Measurements from ENCODE around the gene DCST1.
A peak's percentile ranks its signal among the peaks of the same experiment; 100 is the strongest.

DCST1 gene

DNA sequence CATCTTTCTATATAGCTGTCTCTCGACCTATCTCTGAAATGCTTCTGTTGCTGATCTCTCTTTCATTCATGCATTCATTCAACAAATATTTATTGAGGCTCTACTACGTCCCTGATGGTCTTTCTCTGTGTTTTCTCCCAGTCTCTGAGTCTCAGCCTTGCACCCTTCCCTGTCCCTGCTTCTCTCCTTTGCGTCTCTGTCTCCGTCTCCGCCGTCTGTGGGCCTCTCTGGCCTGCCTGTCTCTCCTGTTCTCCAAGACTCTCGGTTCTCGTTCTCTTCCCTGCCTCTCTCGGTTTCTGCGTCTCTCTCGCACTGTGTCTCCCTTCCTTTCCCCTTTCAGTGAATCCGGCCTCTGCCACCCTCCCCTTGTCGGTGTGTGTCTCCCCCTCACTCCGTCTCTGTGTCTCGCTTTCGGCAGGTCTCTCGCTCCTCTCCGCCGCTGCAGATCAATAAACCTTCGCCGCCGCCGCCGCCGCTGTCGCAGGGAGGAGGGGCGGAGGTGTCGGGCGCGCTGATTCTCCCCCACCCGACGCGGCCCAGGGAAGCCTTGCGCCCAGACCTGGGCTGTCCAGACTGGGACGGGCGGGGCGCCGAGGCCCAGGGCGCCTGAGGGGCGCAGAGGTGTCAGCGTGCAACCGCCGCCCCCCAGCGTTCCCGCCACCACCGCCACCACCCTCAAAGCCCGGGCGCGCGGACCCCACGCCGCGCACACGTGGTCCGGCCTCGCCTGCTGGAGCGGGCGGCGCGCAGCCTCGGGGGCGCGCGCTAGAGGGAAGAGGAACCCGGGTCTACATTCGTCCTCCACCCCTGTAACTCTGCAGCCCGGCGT is 48.1 kb downstream of the DCST1 start:
- H3K27ac ChIP-seq (ENCODE audit: low read length): no peak overlapping the region
- H3K27me3 ChIP-seq (ENCODE audit: low read depth, low read length): peaks cover 54% of the 10 kb centered on the region
- H3K9me3 ChIP-seq (ENCODE audit: control insufficient read depth in 1 of 2, low read length in 2 of 2): no peaks in the 10 kb centered on the region
- H3K4me3 ChIP-seq (ENCODE audit: low read depth in 1 of 2, low read length in 2 of 2): peak overlapping the region in 1 of 2 donors; percentile 42
- H3K36me3 ChIP-seq (ENCODE audit: control insufficient read depth in 1 of 2, insufficient read depth in 2 of 2, low read length in 2 of 2): no peaks in the 10 kb centered on the region
- H3K4me1 ChIP-seq (ENCODE audit: control insufficient read depth in 1 of 2, insufficient read depth in 2 of 2, low read length in 2 of 2): peaks cover 8 to 54% of the 10 kb centered on the region in 2 donors

DNA sequence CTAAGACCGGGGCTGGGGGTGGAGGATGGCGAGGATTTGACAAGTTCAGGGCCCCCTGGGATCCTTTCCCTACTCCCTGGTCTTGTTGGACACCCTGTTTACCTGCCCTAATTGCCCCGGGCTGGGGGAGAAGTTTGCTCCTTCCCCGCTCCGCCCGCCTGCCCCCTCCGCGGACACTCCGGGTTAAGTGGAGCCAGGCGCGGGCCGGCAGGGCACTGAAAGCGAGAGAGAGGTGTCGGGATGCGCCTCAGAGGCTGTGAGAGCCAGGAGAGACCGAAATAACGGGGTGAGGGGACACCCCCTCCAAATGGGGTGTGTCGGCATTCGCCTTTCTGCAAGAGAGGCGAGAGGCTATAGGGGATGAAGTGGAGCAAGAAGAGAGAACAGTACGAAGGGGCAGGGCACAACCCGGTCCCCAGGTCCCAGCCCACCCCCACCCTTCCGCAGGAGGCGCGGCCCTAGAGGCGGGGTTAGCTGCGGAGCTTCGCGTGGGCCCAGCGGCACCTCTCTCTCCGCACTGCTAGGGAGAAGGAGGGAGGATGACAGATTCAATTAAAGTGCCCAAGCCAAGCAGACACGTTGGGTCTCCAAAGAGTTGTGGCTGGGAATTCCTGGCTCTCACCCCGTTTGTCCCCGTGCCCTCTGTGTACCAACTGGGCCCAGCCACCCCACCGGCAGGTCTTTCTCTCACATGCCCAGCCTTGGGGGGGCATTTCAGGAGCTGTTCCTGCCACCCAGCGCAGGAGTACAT is 48.9 kb downstream of the DCST1 start:
- Histone ChIP-seq H3K27me3 (ENCODE audit: low read depth, low read length) (peaks cover 54% of the 10 kb centered on the region), H3K36me3 (ENCODE audit: control insufficient read depth in 1 of 2, insufficient read depth in 2 of 2, low read length in 2 of 2) (no peaks in the 10 kb centered on the region), H3K9me3 (ENCODE audit: control insufficient read depth in 1 of 2, low read length in 2 of 2) (no peaks in the 10 kb centered on the region), H3K4me3 (ENCODE audit: low read depth in 1 of 2, low read length in 2 of 2) (peak overlapping the region in 1 of 2 donors; percentile 42), H3K4me1 (ENCODE audit: control insufficient read depth in 1 of 2, insufficient read depth in 2 of 2, low read length in 2 of 2) (peaks cover 8 to 54% of the 10 kb centered on the region in 2 donors), H3K27ac (ENCODE audit: low read length) (no peak overlapping the region)

DNA sequence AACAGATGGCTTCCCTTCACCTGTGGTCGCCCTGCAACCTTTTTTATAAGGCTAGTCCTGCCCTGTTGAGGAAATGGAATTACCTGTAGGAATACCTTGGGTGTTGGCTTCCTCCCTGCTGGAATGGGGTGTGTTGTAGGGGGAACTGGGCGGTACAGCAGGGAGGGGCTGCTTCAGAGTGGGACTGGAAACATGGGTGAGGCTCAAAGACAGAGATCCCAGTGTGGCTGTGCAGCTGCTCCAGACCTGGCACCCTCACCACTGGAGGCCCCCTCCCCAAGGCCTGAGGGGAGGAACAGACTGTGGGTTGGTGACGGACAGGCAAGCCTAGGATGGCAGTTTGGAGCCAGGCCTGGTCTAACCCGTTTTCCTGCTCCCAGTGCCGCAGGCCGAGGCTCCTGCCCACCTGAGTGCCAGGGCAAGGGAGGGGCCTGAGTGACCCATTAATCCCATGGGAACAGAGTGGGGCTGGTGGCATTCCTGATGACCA is 49.5 kb downstream of the DCST1 start:
- Histone ChIP-seq H3K9me3 (ENCODE audit: control insufficient read depth in 1 of 2, low read length in 2 of 2) (no peaks in the 10 kb centered on the region), H3K27me3 (ENCODE audit: low read depth, low read length) (peaks cover 54% of the 10 kb centered on the region), H3K27ac (ENCODE audit: low read length) (no peak overlapping the region), H3K4me3 (ENCODE audit: low read depth in 1 of 2, low read length in 2 of 2) (no peak overlapping the region), H3K36me3 (ENCODE audit: control insufficient read depth in 1 of 2, insufficient read depth in 2 of 2, low read length in 2 of 2) (no peaks in the 10 kb centered on the region), H3K4me1 (ENCODE audit: control insufficient read depth in 1 of 2, insufficient read depth in 2 of 2, low read length in 2 of 2) (peaks cover 8 to 54% of the 10 kb centered on the region in 2 donors)

DNA sequence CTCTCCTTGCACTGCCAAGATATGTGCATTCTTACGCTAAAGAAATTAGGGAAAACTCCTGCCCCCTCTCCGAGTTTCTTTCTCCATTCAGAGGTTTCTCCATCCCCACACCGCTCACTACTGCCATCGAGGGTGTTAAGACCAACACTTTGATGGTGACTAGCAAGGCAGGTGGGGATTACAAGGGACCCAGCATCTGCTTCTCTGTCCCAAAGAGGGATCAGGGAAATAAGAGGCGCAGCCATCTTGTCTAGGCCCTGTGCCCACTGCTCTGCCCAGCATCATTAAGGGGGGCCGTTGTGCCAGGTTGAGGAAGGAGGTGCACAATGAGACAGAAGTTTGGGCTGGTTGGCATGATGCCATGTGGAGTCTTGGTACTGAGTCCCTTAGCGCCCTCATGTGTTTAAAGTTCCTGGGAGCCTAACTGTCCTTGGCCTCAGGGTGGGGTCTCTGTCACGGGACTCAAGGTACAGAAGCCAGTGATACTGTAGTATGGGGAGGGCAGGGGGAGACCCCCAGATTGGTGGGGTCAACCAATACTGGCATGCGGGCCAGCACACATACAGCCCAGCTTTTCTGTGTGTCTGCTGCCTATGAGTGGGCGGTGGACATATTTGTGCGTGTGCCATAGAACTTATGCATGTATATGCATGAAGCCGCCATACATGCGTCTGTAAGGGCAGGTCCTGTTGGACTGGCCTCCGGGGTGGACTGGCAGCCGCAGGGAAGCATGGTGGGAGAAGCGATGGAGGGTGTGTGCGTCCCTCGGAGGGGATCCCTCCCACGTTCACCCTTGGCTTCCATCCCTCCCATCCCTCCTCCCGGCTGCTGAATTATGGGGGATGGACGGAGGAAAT is 50.5 kb downstream of the DCST1 start:
- no peaks in the 10 kb centered on the region for H3K9me3 ChIP-seq (ENCODE audit: control insufficient read depth in 1 of 2, low read length in 2 of 2)
- H3K27ac ChIP-seq (ENCODE audit: low read length): no peak overlapping the region
- H3K4me3 ChIP-seq (ENCODE audit: low read depth in 1 of 2, low read length in 2 of 2): peak overlapping the region; percentile 78 to 79
- H3K4me1 ChIP-seq (ENCODE audit: control insufficient read depth in 1 of 2, insufficient read depth in 2 of 2, low read length in 2 of 2): peaks cover 8 to 47% of the 10 kb centered on the region in 2 donors
- no peaks in the 10 kb centered on the region for H3K36me3 ChIP-seq (ENCODE audit: control insufficient read depth in 1 of 2, insufficient read depth in 2 of 2, low read length in 2 of 2)
- H3K27me3 ChIP-seq (ENCODE audit: low read depth, low read length): peaks cover 52% of the 10 kb centered on the region

DNA sequence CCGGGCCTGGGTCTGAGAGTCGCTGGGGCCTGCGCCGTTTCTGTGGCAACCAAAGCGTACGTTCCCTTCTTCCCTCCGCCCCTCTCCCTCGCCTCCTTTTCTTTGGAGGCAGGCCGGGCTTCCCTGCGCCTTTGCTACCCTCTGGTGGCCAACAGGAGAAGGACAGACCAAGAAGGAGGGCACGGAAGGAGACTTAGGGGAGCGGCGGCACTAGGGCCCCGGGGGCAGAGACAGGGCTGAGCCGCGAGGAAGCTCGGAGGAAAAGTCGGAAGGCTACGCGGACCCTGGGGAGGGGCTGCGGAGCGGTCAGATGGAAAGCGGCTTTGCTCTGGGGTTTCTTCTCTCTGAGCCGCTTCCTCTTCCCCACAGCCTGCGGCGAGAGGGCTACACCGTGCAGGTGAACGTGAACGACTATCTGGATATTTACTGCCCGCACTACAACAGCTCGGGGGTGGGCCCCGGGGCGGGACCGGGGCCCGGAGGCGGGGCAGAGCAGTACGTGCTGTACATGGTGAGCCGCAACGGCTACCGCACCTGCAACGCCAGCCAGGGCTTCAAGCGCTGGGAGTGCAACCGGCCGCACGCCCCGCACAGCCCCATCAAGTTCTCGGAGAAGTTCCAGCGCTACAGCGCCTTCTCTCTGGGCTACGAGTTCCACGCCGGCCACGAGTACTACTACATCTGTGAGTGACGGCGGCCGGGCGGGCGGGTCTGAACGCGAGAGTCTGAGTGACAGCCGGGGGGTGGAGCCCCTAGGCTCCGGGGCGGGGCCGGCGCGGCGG is 51.3 kb downstream of the DCST1 start:
- Histone ChIP-seq H3K4me3 (ENCODE audit: low read depth in 1 of 2, low read length in 2 of 2) (peak overlapping the region; percentile 78 to 79), H3K27me3 (ENCODE audit: low read depth, low read length) (peaks cover 43% of the 10 kb centered on the region), H3K36me3 (ENCODE audit: control insufficient read depth in 1 of 2, insufficient read depth in 2 of 2, low read length in 2 of 2) (no peaks in the 10 kb centered on the region), H3K4me1 (ENCODE audit: control insufficient read depth in 1 of 2, insufficient read depth in 2 of 2, low read length in 2 of 2) (peaks cover 8 to 39% of the 10 kb centered on the region in 2 donors), H3K9me3 (ENCODE audit: control insufficient read depth in 1 of 2, low read length in 2 of 2) (no peaks in the 10 kb centered on the region), H3K27ac (ENCODE audit: low read length) (peak overlapping the region; percentile 87)

DNA sequence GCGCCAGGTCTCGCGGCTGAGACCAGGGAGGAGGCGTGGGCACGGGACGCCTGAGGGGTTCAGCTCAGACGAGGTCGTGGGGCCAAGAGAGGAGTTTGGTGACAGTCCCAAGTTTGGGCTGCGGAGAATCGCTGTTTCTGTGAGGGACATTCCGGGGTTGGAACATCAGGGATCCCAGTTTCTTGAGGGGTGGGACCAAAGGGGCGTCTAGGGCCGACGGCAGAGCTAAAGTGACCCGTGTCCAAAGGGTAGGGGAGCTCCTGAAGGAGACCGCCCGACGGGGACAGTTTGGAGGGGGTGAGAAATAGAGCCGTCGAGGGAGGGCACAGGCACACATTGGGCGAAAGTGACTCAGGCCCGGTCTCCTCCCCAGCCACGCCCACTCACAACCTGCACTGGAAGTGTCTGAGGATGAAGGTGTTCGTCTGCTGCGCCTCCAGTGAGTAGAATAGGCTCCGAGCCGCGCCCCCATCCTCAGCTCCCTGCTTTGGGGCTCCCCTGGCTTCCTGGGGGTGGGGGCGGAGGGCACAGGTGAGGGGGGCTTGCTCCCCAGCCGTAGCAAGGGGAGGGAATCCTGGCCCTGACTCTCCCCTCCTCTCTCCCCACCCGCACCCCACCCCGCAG is 52.0 kb downstream of the DCST1 start:
- Histone ChIP-seq H3K27ac (ENCODE audit: low read length) (peak overlapping the region; percentile 87), H3K27me3 (ENCODE audit: low read depth, low read length) (peaks cover 36% of the 10 kb centered on the region), H3K4me3 (ENCODE audit: low read depth in 1 of 2, low read length in 2 of 2) (peak overlapping the region; percentile 78 to 79), H3K4me1 (ENCODE audit: control insufficient read depth in 1 of 2, insufficient read depth in 2 of 2, low read length in 2 of 2) (peaks cover 8 to 32% of the 10 kb centered on the region in 2 donors), H3K36me3 (ENCODE audit: control insufficient read depth in 1 of 2, insufficient read depth in 2 of 2, low read length in 2 of 2) (no peaks in the 10 kb centered on the region), H3K9me3 (ENCODE audit: control insufficient read depth in 1 of 2, low read length in 2 of 2) (no peaks in the 10 kb centered on the region)

DNA sequence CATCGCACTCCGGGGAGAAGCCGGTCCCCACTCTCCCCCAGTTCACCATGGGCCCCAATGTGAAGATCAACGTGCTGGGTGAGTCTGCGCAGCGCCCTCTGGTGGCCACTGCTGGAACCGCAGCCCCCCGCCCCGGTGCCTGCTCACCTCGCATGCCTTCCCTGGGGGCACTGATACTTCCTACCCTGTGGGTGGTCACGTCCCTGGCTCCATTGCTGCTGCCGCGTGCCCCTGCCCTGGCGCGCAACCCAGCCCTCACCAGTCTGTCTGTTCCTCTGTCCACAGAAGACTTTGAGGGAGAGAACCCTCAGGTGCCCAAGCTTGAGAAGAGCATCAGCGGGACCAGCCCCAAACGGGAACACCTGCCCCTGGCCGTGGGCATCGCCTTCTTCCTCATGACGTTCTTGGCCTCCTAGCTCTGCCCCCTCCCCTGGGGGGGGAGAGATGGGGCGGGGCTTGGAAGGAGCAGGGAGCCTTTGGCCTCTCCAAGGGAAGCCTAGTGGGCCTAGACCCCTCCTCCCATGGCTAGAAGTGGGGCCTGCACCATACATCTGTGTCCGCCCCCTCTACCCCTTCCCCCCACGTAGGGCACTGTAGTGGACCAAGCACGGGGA is 52.6 kb downstream of the DCST1 start:
- peak overlapping the region in 1 of 2 donors; percentile 78 for H3K4me3 ChIP-seq (ENCODE audit: low read depth in 1 of 2, low read length in 2 of 2)
- H3K27me3 ChIP-seq (ENCODE audit: low read depth, low read length): peaks cover 30% of the 10 kb centered on the region
- no peak overlapping the region for H3K27ac ChIP-seq (ENCODE audit: low read length)
- no peaks in the 10 kb centered on the region for H3K9me3 ChIP-seq (ENCODE audit: control insufficient read depth in 1 of 2, low read length in 2 of 2)
- peaks cover 5 to 27% of the 10 kb centered on the region in 2 donors for H3K4me1 ChIP-seq (ENCODE audit: control insufficient read depth in 1 of 2, insufficient read depth in 2 of 2, low read length in 2 of 2)
- H3K36me3 ChIP-seq (ENCODE audit: control insufficient read depth in 1 of 2, insufficient read depth in 2 of 2, low read length in 2 of 2): no peaks in the 10 kb centered on the region

DNA sequence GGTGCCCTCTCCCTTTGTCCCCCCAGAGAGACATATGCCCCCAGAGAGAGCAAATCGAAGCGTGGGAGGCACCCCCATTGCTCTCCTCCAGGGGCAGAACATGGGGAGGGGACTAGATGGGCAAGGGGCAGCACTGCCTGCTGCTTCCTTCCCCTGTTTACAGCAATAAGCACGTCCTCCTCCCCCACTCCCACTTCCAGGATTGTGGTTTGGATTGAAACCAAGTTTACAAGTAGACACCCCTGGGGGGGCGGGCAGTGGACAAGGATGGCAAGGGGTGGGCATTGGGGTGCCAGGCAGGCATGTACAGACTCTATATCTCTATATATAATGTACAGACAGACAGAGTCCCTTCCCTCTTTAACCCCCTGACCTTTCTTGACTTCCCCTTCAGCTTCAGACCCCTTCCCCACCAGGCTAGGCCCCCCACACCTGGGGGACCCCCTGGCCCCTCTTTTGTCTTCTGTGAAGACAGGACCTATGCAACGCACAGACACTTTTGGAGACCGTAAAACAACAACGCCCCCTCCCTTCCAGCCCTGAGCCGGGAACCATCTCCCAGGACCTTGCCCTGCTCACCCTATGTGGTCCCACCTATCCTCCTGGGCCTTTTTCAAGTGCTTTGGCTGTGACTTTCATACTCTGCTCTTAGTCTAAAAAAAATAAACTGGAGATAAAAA is 53.4 kb downstream of the DCST1 start:
- Histone ChIP-seq H3K9me3 (ENCODE audit: control insufficient read depth in 1 of 2, low read length in 2 of 2) (no peaks in the 10 kb centered on the region), H3K4me1 (ENCODE audit: control insufficient read depth in 1 of 2, insufficient read depth in 2 of 2, low read length in 2 of 2) (peaks cover 0 to 26% of the 10 kb centered on the region in 2 donors), H3K27ac (ENCODE audit: low read length) (no peak overlapping the region)

DNA sequence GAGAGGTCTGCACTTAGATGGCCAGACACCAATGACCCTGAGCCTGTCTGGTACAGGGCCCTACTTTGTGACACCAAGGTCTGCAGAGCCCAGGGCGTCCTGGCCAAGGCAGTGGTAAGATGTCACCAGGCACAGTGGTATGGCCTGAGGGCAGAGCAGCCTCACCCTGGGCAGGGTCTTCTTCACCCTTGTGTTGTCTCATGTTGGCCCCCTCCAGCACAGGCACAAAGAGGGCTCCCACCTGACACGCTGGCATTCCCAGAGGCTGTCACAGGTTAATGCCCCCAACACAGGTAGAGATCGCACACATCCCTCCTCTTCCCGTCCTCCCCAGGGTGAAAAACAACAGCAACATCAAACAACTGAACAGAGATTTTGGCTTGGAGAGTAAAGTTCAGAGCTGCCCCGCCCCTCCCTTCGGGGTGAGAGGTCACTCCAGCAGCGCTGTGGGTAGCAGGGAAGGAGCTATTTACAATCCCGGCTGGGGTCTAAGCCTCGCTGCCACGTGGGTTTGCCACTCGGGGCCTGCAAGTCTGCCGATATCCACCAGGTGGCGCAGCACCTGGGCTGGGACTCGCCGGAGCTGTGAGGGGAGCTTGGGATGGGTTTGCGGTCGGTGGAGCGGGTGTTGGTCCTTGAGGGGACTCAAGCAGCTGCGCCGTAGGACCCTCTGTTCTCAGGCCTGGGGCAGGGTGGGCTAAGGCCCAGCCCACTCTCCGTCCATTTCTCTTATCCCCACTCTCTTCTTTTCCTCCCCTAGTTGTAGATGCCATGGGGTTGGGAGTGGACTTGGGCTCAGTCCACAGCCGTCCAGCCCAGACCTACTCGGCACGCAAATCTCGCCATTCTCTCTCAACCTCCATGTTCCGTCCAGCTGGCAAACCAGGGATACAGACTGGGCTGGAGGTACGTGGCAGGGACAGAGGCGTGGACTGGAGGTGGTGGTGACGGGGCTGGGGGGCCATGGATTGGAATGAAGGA is 57.7 kb downstream of the DCST1 start:
- Histone ChIP-seq H3K9me3 (ENCODE audit: control insufficient read depth in 1 of 2, low read length in 2 of 2) (no peaks in the 10 kb centered on the region), H3K4me3 (ENCODE audit: low read depth in 1 of 2, low read length in 2 of 2) (no peak overlapping the region), H3K4me1 (ENCODE audit: control insufficient read depth in 1 of 2, insufficient read depth in 2 of 2, low read length in 2 of 2) (peaks cover 4 to 26% of the 10 kb centered on the region in 2 donors), H3K27me3 (ENCODE audit: low read depth, low read length) (no peaks in the 10 kb centered on the region), H3K27ac (ENCODE audit: low read length) (no peak overlapping the region), H3K36me3 (ENCODE audit: control insufficient read depth in 1 of 2, insufficient read depth in 2 of 2, low read length in 2 of 2) (no peaks in the 10 kb centered on the region)

More for the DNA sequence above, 53.4 kb downstream of the DCST1 start:
- no peak overlapping the region for H3K4me3 ChIP-seq (ENCODE audit: low read depth in 1 of 2, low read length in 2 of 2)
- peaks cover 24% of the 10 kb centered on the region for H3K27me3 ChIP-seq (ENCODE audit: low read depth, low read length)
- no peaks in the 10 kb centered on the region for H3K36me3 ChIP-seq (ENCODE audit: control insufficient read depth in 1 of 2, insufficient read depth in 2 of 2, low read length in 2 of 2)
